Kidney glomerular epithelial cell (primary cell): Measurements from ENCODE around the gene CCDC47.
"Not testable (repeated sequence)": the region's sequence is repeated elsewhere in the genome, so short reads cannot be mapped to it uniquely, and the experiment has no call there.

Experiments used
- DNase-seq: peaks from one replicate; lab custom pipeline; 2025; lab: John Stamatoyannopoulos, UW

CCDC47 gene

GRCh38 chr17:63735691-63736090 is 37.7 kb downstream of the CCDC47 start:
- no peak for DNase-seq

- DNase-seq, result no peak
Observed at GRCh38 chr17:63722403-63722802, 51.0 kb downstream of the CCDC47 start.

DNA sequence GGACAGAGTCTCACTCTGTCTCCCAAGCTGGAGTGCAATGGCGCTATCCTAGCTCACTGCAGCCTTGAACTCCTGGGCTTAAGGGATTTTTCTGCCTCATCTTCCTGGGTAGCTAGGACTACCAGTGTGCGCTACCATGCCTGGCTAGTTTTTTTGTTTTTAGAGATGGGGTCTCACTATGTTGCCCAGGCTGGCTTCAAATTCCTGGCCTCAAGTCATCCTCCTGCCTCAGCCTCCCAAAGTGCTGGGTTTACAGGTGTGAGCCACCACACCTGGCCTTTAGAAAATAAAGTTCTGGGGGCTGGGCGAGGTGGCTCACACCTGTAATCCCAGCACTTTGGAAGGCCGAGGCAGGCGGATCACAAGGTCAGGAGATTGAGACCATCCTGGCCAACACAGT is 53.2 kb downstream of the CCDC47 start:
- DNase-seq, result not testable (repeated sequence)

- no peak for DNase-seq
Observed at GRCh38 chr17:63718988-63719387, 54.4 kb downstream of the CCDC47 start.

DNA sequence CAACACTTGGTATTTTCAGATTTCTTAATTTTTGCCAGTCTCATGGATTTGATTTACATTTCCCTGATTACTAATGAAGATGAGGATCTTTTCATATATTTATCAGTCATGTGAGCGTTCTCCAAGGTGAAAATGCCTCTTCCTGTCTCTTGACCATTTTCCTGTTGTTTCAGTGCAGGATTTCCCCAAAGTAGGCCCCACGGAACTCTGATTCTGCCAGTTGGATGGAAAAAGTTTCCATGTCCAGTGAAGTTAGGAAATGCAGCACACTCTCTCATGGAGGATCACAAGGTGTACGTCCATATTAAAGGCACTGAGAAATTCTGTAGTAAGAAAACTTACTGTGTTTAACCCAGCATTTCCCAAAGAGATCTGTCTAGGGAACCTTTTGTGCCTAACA is 57.0 kb downstream of the CCDC47 start:
- no peak for DNase-seq

GRCh38 chr17:63714550-63715277 is 58.7 kb downstream of the CCDC47 start:
- DNase-seq, result no peak

GRCh38 chr17:63709110-63709509 is 64.3 kb downstream of the CCDC47 start:
- DNase-seq, result no peak

DNA sequence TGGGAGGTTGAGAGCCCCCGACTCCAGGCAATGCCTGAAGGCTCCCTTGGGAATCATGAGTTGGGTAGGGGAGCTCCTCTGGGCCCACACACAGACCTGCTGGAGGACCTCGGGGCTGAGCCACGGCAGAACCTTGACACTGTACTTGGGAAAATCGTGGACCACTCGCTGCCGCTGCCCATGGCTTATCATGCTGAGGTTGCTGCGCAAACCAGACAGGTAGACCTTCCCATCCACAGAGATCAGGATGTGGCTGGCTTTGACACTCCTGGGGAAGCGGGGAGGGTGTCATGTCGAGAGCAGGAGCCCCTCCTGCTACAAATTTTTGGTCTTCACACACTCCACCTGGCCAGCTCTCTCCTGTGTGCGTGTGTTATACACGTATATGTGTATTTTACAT is 66.2 kb downstream of the CCDC47 start:
- no peak for DNase-seq

GRCh38 chr17:63706336-63707082 is 66.9 kb downstream of the CCDC47 start:
- no peak for DNase-seq

- DNase-seq, result no peak
Observed at GRCh38 chr17:63705657-63706056, 67.7 kb downstream of the CCDC47 start.

- DNase-seq, result no peak
Observed at GRCh38 chr17:63704836-63705235, 68.6 kb downstream of the CCDC47 start.

DNA sequence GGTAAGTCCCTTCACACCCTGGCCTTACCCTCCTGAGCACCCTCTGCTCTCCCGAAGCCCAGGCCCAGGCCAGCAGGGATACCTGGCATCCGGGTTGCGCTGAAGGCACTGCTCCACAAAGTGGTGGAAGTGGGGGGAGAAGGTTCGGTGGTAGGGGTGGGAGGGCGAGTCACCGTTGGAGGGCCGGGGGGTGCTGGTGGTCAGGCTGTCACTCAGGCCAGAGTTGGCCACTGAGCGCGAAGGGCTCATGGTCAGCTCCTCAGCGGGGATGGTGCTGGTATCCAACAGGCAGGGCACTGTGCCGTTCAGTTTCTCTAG is 69.2 kb downstream of the CCDC47 start:
- no peak for DNase-seq

- DNase-seq, result no peak
Observed at GRCh38 chr17:63703556-63704258, 69.7 kb downstream of the CCDC47 start.

DNA sequence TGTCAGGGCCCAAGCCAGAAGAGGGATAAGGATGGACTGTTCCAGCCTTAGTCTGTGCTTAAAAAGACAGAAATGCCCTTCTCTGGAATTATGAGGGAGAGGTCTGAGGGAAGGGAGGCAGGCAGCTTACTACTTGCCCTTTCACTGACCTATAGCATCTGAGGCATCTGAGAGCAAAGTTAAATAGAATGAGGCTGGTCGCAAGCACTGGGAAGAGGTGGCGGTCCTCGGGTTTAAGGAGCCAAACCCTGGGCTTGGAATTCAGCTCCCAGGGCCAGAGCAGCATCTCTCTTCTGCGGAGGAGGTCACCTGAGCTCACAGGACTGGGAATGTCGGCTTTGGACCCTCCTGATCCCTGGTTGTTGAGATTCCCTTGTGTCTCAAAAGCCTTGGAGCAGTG is 70.4 kb downstream of the CCDC47 start:
- DNase-seq, result no peak

DNA sequence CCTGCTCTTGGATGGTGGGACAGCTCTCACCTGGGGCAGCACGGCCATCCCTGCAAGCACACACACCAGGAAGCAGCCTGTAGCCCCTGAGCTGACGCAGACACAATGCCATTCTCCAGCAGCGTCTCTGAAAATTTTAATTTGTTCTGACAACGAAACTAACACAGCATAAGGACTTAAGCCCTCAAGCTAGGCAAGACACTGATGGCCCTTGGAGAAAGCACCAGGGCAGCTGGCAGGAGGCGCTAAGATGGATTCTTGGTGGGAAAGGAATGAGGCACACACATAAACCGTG is 70.7 kb downstream of the CCDC47 start:
- no peak for DNase-seq

- no peak for DNase-seq
Observed at GRCh38 chr17:63701868-63702720, 71.3 kb downstream of the CCDC47 start.

DNA sequence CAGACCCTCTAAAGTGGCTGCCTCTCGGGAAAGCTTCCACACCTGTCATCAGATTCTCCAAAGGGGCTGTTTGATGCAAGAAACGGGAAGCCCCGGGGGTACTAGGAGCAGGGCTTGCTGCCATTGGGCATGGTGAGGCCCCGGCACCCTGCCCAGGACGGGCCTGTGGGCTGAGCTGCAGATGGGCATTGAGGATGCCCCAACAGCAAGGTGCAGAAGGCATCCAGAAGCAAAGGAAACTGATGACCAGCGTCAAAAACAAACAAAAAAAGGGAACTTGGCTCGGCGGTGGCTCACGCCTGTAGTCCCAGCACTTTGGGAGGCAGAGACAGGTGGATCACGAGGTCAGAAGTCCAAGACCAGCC is 72.0 kb downstream of the CCDC47 start:
- DNase-seq, result no peak

DNA sequence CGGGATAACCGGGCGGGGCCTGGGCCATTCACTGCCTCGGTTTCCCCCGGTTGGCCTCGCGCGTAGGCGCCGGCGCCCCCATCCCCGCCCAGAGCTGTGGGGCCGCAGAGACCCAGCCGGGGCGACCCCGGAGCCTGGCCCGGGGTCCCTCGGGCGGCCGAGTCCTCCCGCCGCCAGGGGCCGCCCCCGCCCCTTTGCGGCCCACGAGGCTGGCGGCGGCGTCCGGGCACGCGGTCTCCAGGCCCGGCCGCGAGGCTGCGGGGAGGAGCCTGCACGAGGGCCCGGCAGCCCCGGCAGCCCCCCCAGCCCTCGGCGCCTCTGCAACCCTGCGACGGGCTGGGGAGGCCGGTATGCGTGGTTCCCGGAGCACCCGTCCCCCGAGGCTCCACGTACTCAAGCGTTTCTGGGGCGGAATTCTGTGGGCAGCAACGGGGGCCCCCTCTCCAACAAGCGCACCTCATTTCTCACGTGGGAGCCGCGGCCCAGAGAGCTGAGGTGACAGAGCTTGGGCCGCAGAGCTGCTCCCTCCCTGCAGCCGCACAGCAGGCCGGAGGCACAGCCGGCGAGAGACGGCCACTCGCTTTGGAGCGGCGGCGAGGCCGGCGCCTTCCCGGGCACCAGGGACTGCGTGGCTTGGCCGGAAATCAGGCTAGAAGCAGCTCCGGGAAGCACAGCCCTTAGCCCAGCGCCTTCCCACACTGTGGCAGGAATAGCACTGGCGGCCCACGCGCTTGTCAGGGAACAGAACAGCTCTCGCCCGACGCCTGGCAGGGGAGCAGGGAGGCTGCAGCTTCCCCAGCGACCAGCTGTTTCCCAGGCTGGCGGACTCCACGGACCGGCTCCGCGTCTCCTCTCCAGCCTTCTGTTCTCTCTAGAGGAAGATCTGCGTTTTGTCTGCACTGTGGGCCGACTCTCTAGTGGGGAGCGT is 72.6 kb downstream of the CCDC47 start:
- DNase-seq, result no peak

- no peak for DNase-seq
Observed at GRCh38 chr17:63699638-63700527, 73.5 kb downstream of the CCDC47 start, which contains the start of gene LIMD2. Gene LIMD2 (minus strand): TSS chr17:63700125. CDS start chr17:63699298, 827 bp downstream.
